A549 treated with CpdA at 1 μM for 4 hours (cell line): Measurements from ENCODE around the gene CAMK2B. TPM values are rescaled to one million over a fixed set of nuclear protein-coding genes. Genes with fewer than 3 reads are reported as not detected.

Experiments
- total RNA-seq: library from RNA; stranded (reverse); fragments of 200-300 nt; extraction: Qiagen RNA extraction; gene quantifications from 5 replicates; pipeline ENCODE4 v1.2.3, GENCODE V29; 2022; ENCODE audit warnings: low read depth

CAMK2B gene
- total RNA-seq, result 0.11 to 0.57 TPM (median 0.15 TPM) in 5 replicates

DNA sequence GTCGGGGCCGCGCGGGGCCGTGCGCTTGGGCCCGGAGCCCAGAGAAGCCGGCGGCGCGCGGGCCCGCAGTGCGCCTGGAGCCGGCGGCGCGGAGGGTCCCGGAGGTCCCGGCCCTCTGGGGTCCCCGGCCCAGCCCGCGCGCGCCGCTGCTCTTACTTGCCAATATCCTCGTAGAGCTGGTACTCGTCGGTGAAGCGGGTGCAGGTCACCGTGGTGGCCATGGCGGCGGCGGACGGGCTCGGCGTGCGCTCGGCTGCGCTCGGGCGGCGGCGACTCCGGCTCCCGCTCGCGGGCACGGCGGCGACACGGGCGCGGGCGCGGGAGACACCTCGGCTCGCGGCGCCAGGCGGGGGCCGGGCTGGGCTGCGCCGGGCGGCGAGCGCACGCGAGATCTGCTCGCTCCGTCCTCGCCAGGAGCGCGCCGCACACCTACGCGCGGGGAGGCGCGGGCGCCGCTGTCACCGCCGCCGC lies at the start of gene CAMK2B:
Gene CAMK2B (minus strand): TSS at position 394 of the 471 bp plus-strand sequence. CDS start 173 bp downstream, at position 221.

GRCh38 chr7:44200699-44201461 lies 124.5 kb downstream of the CAMK2B start, which contains the start of gene YKT6:
TSS of gene YKT6 (plus strand) at chr7:44200978. CDS start at chr7:44201136, 158 bp downstream.

GRCh38 chr7:44189286-44189992 lies 136.0 kb downstream of the CAMK2B start, which contains the start of gene GCK:
TSS of gene GCK (minus strand) at chr7:44189439. CDS start at chr7:44188953, 486 bp downstream.

Other genes starting within 250 kb of the CAMK2B start
- 5.7 to 9.1 TPM (median 8.1 TPM) in 5 replicates for gene POLM, start 243.1 kb downstream of the CAMK2B start, total RNA-seq
- gene AEBP1, start 221.2 kb downstream of the CAMK2B start, total RNA-seq, result 0.05 TPM in 1 of 5 replicates, not detected in the others
- 137 to 168 TPM (median 158 TPM) in 5 replicates for gene POLD2, start 202.0 kb downstream of the CAMK2B start, total RNA-seq
- not detected in 5 replicates for gene MYL7, start 184.3 kb downstream of the CAMK2B start, total RNA-seq
- 0.02 TPM in 1 of 5 replicates, not detected in the others for gene GCK, start 136.2 kb downstream of the CAMK2B start, total RNA-seq
- gene YKT6, start 124.6 kb downstream of the CAMK2B start, total RNA-seq, result 119 to 124 TPM (median 122 TPM) in 5 replicates
- 47.2 to 61.9 TPM (median 56.4 TPM) in 5 replicates for gene NUDCD3, start 165.1 kb upstream of the CAMK2B start, total RNA-seq
- 0.05 to 0.13 TPM (median 0.06 TPM) in 4 of 5 replicates, not detected in the other for gene NPC1L1, start 215.7 kb upstream of the CAMK2B start, total RNA-seq
- 107 to 146 TPM (median 128 TPM) in 5 replicates for gene DDX56, start 248.3 kb upstream of the CAMK2B start, total RNA-seq